ENCODE measurements around the gene THRAP3.

- TF ChIP-seq CTCF (IDR thresholded peaks at IDR 0.05), result no peak
- TF ChIP-seq POLR2A (IDR thresholded peaks at IDR 0.05), result no peak
These were observed 130.2 kb downstream of the THRAP3 start for GRCh38 chr1:36354486-36354885.

All from thyroid gland (tissue), 4 donors.